ENCODE results near the gene MDFI.

- TF ChIP-seq CTCF (IDR thresholded peaks at IDR 0.05 in 4 of 5, conservative IDR thresholded peaks at IDR 0.05 in 1 of 5) (no peak), POLR2A (IDR thresholded peaks at IDR 0.05) (no peak)
Measured at GRCh38 chr6:41625442-41625841, 12.8 kb upstream of the MDFI start.
